ENCODE measurements around the gene CFAP126. TPM values are rescaled to one million over a fixed set of nuclear protein-coding genes. Genes with fewer than 3 reads are reported as not detected.

The CFAP126 gene
- total and polyA plus RNA-seq, 2 of the 13 experiments (the other 11 are each of a cell fraction or from before 2014, with no cell fraction given): not detected

DNA sequence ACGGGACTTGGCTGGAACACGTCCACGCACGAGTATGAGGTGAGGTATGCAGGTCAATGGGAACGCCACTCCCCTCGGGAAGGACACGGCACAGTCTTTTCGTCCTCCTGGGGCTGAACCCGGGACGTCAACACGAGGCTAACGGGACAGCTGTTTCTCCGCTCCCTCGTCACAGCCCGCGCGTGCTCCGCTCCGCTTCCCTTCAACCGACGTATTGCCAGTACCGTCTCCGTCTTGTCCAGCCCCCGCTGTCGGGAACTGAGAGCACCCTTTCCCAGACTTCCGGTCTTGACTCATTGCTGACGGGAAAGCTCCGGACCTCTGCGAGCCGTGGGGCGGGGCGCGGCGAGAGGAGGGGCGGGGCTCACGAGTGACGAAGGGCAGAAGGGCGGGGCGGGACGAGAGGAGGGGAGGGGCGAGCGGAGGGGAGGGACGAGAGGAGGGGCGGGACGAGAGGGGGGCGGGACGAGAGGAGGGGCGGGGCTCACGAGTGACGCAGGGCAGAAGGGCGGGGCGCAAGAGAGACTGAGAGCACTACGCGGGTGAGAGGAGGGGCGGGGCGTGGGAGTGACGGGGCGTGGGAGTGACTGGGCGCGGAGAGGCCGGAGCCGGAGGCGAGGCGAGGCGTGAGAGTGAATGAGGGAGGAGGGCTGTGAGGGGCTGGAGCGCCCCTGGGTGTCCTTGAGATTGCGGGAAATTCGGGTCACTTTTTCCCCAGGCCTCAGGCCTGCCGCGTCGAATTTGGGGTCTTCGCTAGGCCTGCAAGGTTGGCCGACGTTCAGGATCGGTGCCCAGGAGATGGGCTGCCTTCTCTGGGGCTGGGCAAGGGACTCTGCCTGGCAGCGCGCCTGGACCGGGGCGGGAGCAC, 22.2 kb upstream of the CFAP126 start (continued):
- TF ChIP-seq ZNF431 (CRISPR knock-in tag; IDR thresholded peaks at IDR 0.05; ENCODE audit: borderline replicate concordance, low read depth): no peak; the same call in 1 of the 2 replicates
- no peak for TF ChIP-seq ZNF792 (CRISPR knock-in tag; IDR thresholded peaks at IDR 0.05)
- TF ChIP-seq ZSCAN21 (CRISPR knock-in tag; IDR thresholded peaks at IDR 0.05; ENCODE audit: borderline replicate concordance): peak; percentile 82
- TF ChIP-seq ZNF343 (CRISPR knock-in tag; IDR thresholded peaks at IDR 0.05): no peak
- no peak for TF ChIP-seq U2AF2 (IDR thresholded peaks at IDR 0.05; ENCODE audit: low read depth, low read length)
- TF ChIP-seq ZNF773 (CRISPR knock-in tag; IDR thresholded peaks at IDR 0.05; ENCODE audit: borderline replicate concordance): no peak
- TF ChIP-seq IRX3 (CRISPR knock-in tag; IDR thresholded peaks at IDR 0.05; ENCODE audit: borderline replicate concordance, low read depth): no peak
- no peak for TF ChIP-seq ZNF234 (CRISPR knock-in tag; conservative IDR thresholded peaks at IDR 0.05)
- TF ChIP-seq, protein P1, sequence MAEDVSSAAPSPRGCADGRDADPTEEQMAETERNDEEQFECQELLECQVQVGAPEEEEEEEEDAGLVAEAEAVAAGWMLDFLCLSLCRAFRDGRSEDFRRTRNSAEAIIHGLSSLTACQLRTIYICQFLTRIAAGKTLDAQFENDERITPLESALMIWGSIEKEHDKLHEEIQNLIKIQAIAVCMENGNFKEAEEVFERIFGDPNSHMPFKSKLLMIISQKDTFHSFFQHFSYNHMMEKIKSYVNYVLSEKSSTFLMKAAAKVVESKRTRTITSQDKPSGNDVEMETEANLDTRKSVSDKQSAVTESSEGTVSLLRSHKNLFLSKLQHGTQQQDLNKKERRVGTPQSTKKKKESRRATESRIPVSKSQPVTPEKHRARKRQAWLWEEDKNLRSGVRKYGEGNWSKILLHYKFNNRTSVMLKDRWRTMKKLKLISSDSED (CRISPR knock-in tag; IDR thresholded peaks at IDR 0.05): no peak
- TF ChIP-seq KLF15 (CRISPR knock-in tag; IDR thresholded peaks at IDR 0.05; ENCODE audit: borderline replicate concordance): 0 out of 2 replicates have a peak, but pooled peaks have one; percentile 14
- no peak for TF ChIP-seq LCORL (IDR thresholded peaks at IDR 0.05)
- peak; percentile 7; the same call in 1 of the 2 replicates for TF ChIP-seq LCORL (CRISPR knock-in tag; IDR thresholded peaks at IDR 0.05)
- TF ChIP-seq, protein P2, sequence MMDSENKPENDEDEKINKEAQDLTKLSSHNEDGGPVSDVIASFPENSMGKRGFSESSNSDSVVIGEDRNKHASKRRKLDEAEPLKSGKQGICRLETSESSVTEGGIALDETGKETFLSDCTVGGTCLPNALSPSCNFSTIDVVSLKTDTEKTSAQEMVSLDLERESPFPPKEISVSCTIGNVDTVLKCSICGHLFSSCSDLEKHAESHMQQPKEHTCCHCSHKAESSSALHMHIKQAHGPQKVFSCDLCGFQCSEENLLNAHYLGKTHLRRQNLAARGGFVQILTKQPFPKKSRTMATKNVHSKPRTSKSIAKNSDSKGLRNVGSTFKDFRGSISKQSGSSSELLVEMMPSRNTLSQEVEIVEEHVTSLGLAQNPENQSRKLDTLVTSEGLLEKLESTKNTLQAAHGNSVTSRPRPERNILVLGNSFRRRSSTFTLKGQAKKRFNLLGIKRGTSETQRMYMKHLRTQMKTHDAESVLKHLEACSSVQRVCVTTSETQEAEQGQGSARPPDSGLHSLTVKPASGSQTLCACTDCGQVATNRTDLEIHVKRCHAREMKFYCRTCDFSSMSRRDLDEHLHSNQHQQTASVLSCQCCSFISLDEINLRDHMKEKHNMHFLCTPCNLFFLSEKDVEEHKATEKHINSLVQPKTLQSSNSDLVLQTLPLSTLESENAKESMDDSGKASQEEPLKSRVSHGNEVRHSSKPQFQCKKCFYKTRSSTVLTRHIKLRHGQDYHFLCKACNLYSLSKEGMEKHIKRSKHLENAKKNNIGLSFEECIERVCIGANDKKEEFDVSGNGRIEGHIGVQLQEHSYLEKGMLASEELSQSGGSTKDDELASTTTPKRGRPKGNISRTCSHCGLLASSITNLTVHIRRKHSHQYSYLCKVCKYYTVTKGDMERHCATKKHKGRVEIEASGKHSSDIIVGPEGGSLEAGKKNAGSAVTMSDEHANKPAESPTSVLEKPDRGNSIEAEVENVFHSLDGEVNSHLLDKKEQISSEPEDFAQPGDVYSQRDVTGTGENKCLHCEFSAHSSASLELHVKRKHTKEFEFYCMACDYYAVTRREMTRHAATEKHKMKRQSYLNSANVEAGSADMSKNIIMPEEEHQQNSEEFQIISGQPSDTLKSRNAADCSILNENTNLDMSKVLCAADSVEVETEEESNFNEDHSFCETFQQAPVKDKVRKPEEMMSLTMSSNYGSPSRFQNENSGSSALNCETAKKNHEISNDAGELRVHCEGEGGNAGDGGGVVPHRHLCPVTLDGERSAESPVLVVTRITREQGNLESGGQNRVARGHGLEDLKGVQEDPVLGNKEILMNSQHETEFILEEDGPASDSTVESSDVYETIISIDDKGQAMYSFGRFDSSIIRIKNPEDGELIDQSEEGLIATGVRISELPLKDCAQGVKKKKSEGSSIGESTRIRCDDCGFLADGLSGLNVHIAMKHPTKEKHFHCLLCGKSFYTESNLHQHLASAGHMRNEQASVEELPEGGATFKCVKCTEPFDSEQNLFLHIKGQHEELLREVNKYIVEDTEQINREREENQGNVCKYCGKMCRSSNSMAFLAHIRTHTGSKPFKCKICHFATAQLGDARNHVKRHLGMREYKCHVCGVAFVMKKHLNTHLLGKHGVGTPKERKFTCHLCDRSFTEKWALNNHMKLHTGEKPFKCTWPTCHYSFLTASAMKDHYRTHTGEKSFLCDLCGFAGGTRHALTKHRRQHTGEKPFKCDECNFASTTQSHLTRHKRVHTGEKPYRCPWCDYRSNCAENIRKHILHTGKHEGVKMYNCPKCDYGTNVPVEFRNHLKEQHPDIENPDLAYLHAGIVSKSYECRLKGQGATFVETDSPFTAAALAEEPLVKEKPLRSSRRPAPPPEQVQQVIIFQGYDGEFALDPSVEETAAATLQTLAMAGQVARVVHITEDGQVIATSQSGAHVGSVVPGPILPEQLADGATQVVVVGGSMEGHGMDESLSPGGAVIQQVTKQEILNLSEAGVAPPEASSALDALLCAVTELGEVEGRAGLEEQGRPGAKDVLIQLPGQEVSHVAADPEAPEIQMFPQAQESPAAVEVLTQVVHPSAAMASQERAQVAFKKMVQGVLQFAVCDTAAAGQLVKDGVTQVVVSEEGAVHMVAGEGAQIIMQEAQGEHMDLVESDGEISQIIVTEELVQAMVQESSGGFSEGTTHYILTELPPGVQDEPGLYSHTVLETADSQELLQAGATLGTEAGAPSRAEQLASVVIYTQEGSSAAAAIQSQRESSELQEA (CRISPR knock-in tag; IDR thresholded peaks at IDR 0.05; ENCODE audit: not compliant biosample characterization): no peak
- TF ChIP-seq, protein P3, sequence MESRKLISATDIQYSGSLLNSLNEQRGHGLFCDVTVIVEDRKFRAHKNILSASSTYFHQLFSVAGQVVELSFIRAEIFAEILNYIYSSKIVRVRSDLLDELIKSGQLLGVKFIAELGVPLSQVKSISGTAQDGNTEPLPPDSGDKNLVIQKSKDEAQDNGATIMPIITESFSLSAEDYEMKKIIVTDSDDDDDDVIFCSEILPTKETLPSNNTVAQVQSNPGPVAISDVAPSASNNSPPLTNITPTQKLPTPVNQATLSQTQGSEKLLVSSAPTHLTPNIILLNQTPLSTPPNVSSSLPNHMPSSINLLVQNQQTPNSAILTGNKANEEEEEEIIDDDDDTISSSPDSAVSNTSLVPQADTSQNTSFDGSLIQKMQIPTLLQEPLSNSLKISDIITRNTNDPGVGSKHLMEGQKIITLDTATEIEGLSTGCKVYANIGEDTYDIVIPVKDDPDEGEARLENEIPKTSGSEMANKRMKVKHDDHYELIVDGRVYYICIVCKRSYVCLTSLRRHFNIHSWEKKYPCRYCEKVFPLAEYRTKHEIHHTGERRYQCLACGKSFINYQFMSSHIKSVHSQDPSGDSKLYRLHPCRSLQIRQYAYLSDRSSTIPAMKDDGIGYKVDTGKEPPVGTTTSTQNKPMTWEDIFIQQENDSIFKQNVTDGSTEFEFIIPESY (CRISPR knock-in tag; IDR thresholded peaks at IDR 0.05): peak; percentile 18; the same call in 1 of the 2 replicates
- peak; percentile 46; the same call in 1 of the 2 replicates for TF ChIP-seq GFI1 (CRISPR knock-in tag; IDR thresholded peaks at IDR 0.05; ENCODE audit: borderline replicate concordance)
- no peak for TF ChIP-seq MIXL1 (CRISPR knock-in tag; IDR thresholded peaks at IDR 0.05)

All from HepG2 (cell line).